ENCODE data around the gene ARF1.

ARF1 gene

DNA sequence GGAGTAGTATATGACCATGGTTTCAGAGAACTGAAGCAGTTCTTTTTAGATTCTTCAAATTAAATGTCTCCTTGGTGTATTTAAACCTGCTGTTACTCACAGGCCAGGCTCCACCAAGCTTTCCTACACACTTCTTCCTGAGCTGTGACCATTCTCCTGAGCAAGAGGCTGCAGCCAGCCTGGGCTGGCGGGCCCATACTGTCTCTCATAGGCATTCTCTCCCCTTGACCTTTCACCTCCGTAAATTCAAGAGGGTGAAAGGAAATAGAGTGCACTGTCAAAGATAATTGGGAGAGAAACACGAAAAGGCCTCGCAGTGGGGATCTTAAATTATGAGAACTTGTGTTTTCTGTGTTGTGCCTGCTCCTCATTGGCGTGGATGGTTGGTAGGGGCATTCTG lies 2.3 kb downstream of the ARF1 start:
- Mint-ChIP-seq H3K27ac (peak overlapping the region; percentile 97 to 99 (median 99)), H3K27me3 (ENCODE audit: low read depth) (no peaks in the 10 kb centered on the region), H3K4me3 (peak overlapping the region; percentile 98 to 99 (median 98)), H3K4me1 (peaks cover 60% of the 10 kb centered on the region), H3K9me3 (no peaks in the 10 kb centered on the region), H3K36me3 (ENCODE audit: low read depth) (peaks cover 16% of the 10 kb centered on the region)
- TF ChIP-seq, protein P1, sequence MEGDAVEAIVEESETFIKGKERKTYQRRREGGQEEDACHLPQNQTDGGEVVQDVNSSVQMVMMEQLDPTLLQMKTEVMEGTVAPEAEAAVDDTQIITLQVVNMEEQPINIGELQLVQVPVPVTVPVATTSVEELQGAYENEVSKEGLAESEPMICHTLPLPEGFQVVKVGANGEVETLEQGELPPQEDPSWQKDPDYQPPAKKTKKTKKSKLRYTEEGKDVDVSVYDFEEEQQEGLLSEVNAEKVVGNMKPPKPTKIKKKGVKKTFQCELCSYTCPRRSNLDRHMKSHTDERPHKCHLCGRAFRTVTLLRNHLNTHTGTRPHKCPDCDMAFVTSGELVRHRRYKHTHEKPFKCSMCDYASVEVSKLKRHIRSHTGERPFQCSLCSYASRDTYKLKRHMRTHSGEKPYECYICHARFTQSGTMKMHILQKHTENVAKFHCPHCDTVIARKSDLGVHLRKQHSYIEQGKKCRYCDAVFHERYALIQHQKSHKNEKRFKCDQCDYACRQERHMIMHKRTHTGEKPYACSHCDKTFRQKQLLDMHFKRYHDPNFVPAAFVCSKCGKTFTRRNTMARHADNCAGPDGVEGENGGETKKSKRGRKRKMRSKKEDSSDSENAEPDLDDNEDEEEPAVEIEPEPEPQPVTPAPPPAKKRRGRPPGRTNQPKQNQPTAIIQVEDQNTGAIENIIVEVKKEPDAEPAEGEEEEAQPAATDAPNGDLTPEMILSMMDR (IDR thresholded peaks at IDR 0.05; ENCODE audit: unreplicated experiment in 3 of 3), result no peak

DNA sequence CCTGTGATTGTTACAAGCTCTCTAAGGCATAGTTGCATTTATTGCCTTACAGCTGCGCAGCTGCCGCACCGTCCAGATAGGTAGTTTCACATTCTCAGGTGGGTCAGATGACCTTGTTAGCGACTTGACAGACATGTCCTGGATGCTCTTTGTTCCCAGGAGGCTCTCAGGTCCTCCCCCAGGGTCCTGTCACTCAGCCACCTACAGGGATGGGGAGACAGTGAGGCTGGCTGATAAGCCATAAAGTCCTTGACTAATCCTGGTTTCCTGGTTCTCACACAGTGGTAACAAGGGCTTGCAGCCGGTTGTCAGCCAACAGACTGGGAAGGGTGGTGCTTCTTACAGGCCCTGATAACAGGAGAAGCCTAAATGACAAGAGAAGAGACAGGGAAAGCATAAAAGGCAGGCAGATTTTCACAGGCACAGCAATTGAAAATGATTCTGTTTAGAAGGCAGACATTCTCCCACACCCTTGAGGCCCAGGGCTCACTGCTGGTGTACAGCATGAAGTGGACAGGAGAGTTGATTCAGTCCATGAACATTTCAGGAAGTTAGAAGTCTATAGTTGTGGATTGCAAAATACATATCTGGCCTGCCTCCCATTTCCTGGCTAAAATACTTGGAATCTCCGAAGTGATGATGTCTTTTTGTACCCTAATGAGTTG lies 2.9 kb downstream of the ARF1 start:
- Mint-ChIP-seq H3K4me1 (peaks cover 60% of the 10 kb centered on the region), H3K4me3 (peak overlapping the region; percentile 98 to 99 (median 98)), H3K36me3 (ENCODE audit: low read depth) (peaks cover 20% of the 10 kb centered on the region), H3K9me3 (no peaks in the 10 kb centered on the region), H3K27me3 (ENCODE audit: low read depth) (no peaks in the 10 kb centered on the region), H3K27ac (peak overlapping the region; percentile 97 to 99 (median 99))
- TF ChIP-seq, protein P1 (IDR thresholded peaks at IDR 0.05; ENCODE audit: unreplicated experiment in 3 of 3), result no peak

DNA sequence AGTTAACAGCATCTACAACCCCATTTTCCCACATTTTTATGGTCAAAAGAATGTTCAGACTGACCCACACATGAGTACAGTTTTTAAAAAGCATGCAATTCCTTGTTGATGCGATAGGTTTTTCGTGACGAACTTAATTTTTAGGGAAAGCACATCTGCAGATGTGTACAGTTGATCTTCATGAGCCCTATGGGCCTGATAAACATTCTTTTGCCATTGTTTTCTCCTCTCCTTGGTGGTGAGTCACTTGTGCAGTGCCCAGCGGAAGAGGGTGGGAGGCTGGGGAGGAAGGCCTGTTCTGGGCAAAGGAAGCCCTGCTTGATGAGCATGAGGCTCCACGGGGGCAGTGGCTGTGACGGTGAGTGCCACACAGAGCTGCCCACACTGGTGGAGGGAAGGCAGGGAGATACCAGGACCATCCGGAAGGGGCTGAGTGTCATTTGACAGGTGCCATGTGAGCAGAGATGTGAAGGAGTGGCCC lies 5.3 kb downstream of the ARF1 start:
- H3K4me3 Mint-ChIP-seq, result peak overlapping the region in 2 of 3 experiments; percentile 2 to 51
- H3K9me3 Mint-ChIP-seq, result peaks cover 3% of the 10 kb centered on the region
- H3K27ac Mint-ChIP-seq, result peak overlapping the region; percentile 45 to 72 (median 55)
- no peaks in the 10 kb centered on the region for H3K27me3 Mint-ChIP-seq (ENCODE audit: low read depth)
- TF ChIP-seq, protein P1 (IDR thresholded peaks at IDR 0.05; ENCODE audit: unreplicated experiment in 3 of 3), result no peak
- peaks cover 64% of the 10 kb centered on the region for H3K4me1 Mint-ChIP-seq
- H3K36me3 Mint-ChIP-seq (ENCODE audit: low read depth), result peaks cover 44% of the 10 kb centered on the region

DNA sequence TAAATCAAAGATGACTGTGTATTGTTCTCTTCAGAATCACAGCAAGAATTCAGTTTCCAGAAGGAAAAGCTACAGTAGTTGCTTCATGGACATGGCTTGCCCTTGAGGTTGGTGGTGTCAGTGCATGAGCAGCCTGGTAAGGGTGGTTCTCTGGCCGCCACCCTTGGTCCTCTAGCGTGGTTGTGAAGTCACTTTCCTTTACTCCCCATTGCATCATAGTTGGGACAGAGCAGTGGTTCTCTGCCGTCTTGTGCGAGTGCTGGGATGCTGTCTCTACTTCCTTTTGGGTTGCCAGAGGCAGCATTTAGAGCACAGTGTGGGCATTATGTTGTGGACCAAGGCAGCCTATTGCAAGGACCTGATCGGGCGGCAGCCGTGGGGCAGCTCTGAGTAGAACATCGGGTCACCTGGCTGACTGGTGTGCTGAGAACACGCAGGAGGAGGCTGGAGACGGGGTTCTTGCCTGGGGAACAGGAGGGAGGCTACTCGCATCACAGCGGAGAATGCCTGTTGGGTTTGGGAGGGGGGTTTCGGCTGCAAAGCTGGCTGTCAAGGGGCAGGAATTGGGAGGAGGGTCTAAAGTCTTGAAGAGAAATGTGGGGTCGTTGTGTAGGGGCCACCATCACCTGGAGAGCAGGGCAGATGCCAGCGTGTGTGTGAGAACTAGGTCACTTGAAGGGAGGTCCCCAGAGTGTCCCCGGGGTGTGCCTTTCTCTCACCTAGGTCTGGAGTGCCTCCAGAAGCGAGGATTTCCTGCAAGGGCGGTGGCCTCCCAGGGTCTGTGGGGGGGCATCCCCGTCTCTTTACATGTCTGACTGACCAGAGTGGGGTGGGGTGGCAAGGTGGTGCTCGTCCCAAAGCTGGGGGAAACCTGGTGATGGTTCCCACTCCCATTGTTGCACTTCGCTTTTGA lies 6.3 kb downstream of the ARF1 start:
- Mint-ChIP-seq H3K4me3 (peak overlapping the region in 1 of 3 experiments; percentile 45), H3K4me1 (peaks cover 59% of the 10 kb centered on the region), H3K9me3 (peaks cover 3% of the 10 kb centered on the region), H3K27ac (peak overlapping the region in 1 of 3 experiments; percentile 58), H3K27me3 (ENCODE audit: low read depth) (no peaks in the 10 kb centered on the region), H3K36me3 (ENCODE audit: low read depth) (peaks cover 54% of the 10 kb centered on the region)
- TF ChIP-seq, protein P1 (IDR thresholded peaks at IDR 0.05; ENCODE audit: unreplicated experiment in 3 of 3), result no peak

DNA sequence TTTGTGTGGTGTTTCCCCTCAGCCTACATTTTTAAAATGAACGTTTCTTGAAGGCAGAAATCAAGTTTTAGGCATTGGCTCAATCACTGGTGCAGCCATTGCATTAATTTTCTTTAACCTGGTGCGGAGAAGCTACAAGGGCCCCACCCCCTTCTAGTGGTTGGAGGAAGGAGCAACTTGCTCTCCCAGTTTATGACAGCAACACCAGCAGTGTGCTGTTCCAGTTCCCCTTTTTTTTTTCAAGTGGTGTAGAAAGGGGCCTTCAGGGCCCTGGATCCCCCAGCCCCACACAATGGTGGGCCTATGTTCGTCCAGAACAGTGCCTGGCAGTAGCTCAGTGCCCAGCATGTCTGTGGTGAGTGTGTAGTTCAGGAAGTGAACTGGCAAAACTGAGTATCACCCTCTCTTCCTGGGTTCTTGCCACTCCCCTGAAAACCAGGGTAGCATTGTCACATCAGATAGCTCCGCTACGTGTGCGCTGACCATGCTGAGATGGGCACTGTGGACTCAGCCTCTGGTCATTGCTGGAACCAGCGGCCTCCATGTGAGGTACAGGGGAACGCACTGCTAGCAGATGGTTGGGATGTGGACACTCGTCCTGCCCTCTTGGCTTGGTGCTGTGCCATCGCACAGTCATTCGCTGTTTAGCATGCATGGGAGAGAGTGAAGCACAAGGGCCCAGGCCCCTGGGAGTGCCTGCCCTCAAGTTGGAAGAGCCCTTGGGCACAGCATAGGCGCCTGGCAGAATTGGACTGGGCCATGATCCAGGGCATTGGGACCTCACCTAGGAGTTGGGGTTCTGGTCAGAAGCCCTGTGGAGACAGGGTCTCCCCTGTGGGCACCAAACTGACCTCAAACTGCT lies 7.2 kb downstream of the ARF1 start:
- H3K4me3 Mint-ChIP-seq, result no peak overlapping the region
- H3K27ac Mint-ChIP-seq, result no peak overlapping the region
- peaks cover 51% of the 10 kb centered on the region for H3K4me1 Mint-ChIP-seq
- TF ChIP-seq, protein P1 (IDR thresholded peaks at IDR 0.05; ENCODE audit: unreplicated experiment in 3 of 3), result no peak
- H3K9me3 Mint-ChIP-seq, result peaks cover 9% of the 10 kb centered on the region
- H3K27me3 Mint-ChIP-seq (ENCODE audit: low read depth), result no peaks in the 10 kb centered on the region
- peaks cover 63% of the 10 kb centered on the region for H3K36me3 Mint-ChIP-seq (ENCODE audit: low read depth)

All from nephron (organoid).